Glutamatergic neuron (in vitro differentiated cells): ENCODE results near the gene STK4. TPM values are rescaled to one million over a fixed set of nuclear protein-coding genes. Genes with fewer than 3 reads are reported as not detected.

Experiments
- DNase-seq: peaks from one replicate; pipeline ENCODE4 v3.0.0; 2022
- H3K27ac Mint-ChIP-seq: one replicate; pipeline ENCODE4 v1.8.0; 2020; ENCODE audit warnings: mild to moderate bottlenecking, mixed read lengths, inconsistent platforms; ENCODE audit not compliant: unreplicated experiment
- H3K27me3 Mint-ChIP-seq: one replicate; pipeline ENCODE4 v1.8.0; 2020; ENCODE audit warnings: mild to moderate bottlenecking, moderate library complexity, mixed read lengths, inconsistent platforms; ENCODE audit not compliant: unreplicated experiment
- H3K36me3 Mint-ChIP-seq: one replicate; pipeline ENCODE4 v1.8.0; 2020; ENCODE audit warnings: mild to moderate bottlenecking, mixed read lengths, inconsistent platforms; ENCODE audit not compliant: unreplicated experiment
- H3K4me1 Mint-ChIP-seq: one replicate; pipeline ENCODE4 v1.8.0; 2020; ENCODE audit warnings: mild to moderate bottlenecking, low read depth, mixed read lengths, inconsistent platforms; ENCODE audit not compliant: unreplicated experiment
- H3K4me3 Mint-ChIP-seq: one replicate; pipeline ENCODE4 v1.8.0; 2020; ENCODE audit warnings: mild to moderate bottlenecking, mixed read lengths, inconsistent platforms; ENCODE audit not compliant: unreplicated experiment
- H3K9me3 Mint-ChIP-seq: one replicate; pipeline ENCODE4 v1.8.0; 2020; ENCODE audit warnings: mild to moderate bottlenecking, moderate library complexity, mixed read lengths, inconsistent platforms; ENCODE audit not compliant: unreplicated experiment
- CTCF ChIP-seq: fragments of 200-600 bp; sonication (generic); IDR thresholded peaks from one replicate; pipeline ENCODE4 v1.5.0; 2021; ENCODE audit not compliant: partially characterized antibody, unreplicated experiment
- total RNA-seq: library from RNA; stranded (reverse); fragmentation: NEBNext Ultra II Directional; extraction: Animal tissue kit (Norgen Biotek cat#: 25700); gene quantifications from one replicate; pipeline ENCODE4 v1.2.1, GENCODE V29; 2021; ENCODE audit not compliant: unreplicated experiment

Gene STK4
- total RNA-seq, 1 donor from 2014 or later = 32.6 TPM

GRCh38 chr20:44932916-44933315 is 33.4 kb upstream of the STK4 start:
- DNase-seq = no peak
- Mint-ChIP-seq H3K27me3 (peaks cover 1% of the 10 kb centered on the region), H3K4me3 (no peak overlapping the region), H3K9me3 (no peaks in the 10 kb centered on the region), H3K36me3 (no peaks in the 10 kb centered on the region), H3K27ac (no peak overlapping the region), H3K4me1 (no peaks in the 10 kb centered on the region)
- TF ChIP-seq CTCF = no peak

GRCh38 chr20:44936510-44936909 is 29.8 kb upstream of the STK4 start:
- Mint-ChIP-seq H3K36me3 (peaks cover 4% of the 10 kb centered on the region), H3K9me3 (no peaks in the 10 kb centered on the region), H3K4me3 (no peak overlapping the region), H3K27ac (no peak overlapping the region), H3K27me3 (peaks cover 2% of the 10 kb centered on the region), H3K4me1 (no peaks in the 10 kb centered on the region)
- no peak for TF ChIP-seq CTCF
- DNase-seq = no peak

DNA sequence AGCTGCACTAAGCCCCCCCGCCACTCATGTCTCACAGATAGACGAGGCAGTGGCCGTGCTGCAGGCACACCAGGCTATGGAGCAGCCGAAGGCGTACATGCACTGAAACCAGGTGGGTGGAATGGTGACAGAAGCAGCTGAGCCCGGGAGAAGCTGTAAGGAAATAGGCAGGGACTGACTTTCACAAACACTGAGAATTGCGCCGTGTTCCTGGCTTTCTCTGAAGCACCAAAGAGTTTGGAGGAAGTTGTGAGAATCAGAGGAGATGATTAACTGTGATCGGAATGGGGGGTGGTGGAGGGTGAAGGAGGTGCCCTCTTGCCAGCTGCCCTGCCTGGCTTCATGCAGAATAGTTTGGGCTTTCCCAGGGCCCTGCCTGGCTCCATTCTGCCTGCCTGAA is 27.7 kb upstream of the STK4 start:
- no peaks in the 10 kb centered on the region for H3K9me3 Mint-ChIP-seq
- DNase-seq = no peak
- no peak overlapping the region for H3K27ac Mint-ChIP-seq
- no peak for TF ChIP-seq CTCF
- no peaks in the 10 kb centered on the region for H3K4me1 Mint-ChIP-seq
- H3K36me3 Mint-ChIP-seq = peaks cover 4% of the 10 kb centered on the region
- H3K4me3 Mint-ChIP-seq = no peak overlapping the region
- peaks cover 2% of the 10 kb centered on the region for H3K27me3 Mint-ChIP-seq

DNA sequence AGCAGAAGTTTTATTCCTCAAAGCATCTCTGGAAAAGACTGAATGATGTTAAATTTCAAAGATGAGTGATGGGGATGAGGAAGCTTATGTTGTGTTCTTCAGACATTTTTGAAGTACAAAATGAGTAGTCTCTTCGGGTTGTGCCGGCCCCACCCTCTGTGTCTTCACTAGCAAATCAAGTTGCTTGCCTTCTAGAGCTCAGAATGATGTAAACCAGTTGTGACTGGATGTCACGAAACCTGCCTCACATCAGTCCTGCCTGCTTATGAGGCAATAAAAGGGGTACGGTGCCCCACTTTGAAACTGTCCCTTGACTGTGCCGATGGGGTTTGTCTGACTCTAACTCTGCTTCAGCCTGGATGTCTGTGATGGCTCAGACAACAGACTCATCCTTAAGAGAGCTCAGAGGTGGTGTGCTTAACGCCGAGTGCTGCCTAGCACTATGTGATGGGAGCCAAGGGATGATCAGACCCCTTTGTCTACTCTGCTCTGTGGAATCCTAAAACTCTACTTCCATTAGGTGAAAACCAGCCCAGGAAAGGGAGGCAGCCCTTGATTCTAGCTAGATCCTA is 25.1 kb upstream of the STK4 start:
- Mint-ChIP-seq H3K4me1 (no peaks in the 10 kb centered on the region), H3K27me3 (peaks cover 2% of the 10 kb centered on the region), H3K36me3 (peaks cover 4% of the 10 kb centered on the region), H3K9me3 (no peaks in the 10 kb centered on the region), H3K27ac (no peak overlapping the region), H3K4me3 (no peak overlapping the region)
- DNase-seq = no peak
- TF ChIP-seq CTCF = no peak

DNA sequence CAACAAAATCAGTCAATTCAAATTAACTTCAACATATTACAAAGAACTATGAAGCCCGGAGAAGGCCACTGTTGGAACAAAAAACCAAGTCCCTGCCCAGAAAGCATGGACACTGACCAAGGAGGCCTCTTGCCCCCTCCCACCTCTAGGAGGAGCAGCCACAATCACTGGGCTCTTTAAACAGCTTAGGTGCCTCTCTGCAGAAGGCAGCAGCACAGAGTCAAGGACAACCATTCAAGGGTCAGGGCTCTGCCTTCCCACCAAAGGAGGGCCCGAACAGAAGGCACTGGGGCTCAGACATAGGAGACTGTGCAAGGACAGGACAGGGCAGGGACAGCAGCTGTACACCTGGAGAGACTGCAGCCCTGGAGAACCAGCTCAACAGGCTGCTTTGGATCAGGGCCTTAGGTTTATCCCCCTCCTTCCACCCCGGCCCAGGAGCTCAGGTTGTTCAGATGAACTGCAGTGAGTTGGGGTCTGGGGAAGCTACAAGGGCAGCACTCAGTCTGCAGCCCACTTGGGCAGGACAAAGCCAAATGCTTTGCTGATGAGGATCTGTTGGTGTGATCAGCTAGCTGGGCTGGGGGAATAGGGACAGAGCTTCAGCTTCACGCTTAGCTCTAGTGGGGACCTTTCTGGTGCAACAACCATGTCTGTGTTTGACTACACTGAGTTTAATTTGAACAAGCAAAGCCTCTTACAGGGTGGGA is 23.9 kb upstream of the STK4 start:
- DNase-seq = no peak
- no peak overlapping the region for H3K27ac Mint-ChIP-seq
- H3K9me3 Mint-ChIP-seq = no peaks in the 10 kb centered on the region

More for the DNA sequence above, 23.9 kb upstream of the STK4 start:
- Mint-ChIP-seq H3K27me3 (peaks cover 2% of the 10 kb centered on the region), H3K4me1 (no peaks in the 10 kb centered on the region), H3K36me3 (peaks cover 4% of the 10 kb centered on the region), H3K4me3 (no peak overlapping the region)
- no peak for TF ChIP-seq CTCF
